ENCODE results near the gene CISD3. TPM values are rescaled to one million over a fixed set of nuclear protein-coding genes. Genes with fewer than 3 reads are reported as not detected.

CISD3 gene
- total RNA-seq, 1 experiment from 2014 or later = 14.1 TPM

DNA sequence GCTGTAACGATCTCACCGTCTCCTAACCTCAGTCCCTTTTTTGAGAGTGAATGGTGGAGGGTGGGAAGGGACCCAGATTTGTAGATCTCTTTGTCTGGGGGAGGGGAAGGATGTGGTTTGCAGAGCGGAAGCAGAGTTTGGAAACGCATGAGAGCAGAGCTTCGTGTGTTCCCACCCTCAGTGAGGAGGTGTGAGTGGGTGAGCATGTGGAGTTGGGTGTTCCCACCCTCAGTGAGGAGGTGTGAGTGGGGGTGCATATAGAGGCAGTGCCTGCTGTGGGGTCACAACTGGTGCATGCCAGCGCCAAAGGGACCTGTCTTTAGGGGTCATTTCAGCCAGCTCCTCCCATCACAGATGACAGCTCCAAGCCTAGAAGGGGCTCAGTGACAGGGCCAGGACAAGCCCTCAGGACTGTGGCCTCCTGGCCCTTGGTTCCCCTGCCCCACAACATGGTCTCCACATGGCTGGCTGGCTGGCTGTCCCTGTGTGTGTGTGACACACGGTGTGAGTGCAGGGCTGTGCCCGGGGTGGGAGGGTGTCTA lies 1.8 kb upstream of the CISD3 start:
- Histone ChIP-seq H3K9ac (ENCODE audit: low read length) (no peak overlapping the region), H4K20me1 (ENCODE audit: low read length) (no peaks in the 10 kb centered on the region), H3K9me3 (ENCODE audit: low read length) (no peaks in the 10 kb centered on the region), H3K4me3 (ENCODE audit: low read length) (no peak overlapping the region), H3K27ac (ENCODE audit: low read length) (no peak overlapping the region), H3K4me1 (ENCODE audit: insufficient read depth, low read length) (peaks cover 20% of the 10 kb centered on the region), H3K4me2 (ENCODE audit: low read length) (no peak overlapping the region), H3K9me2 (replicated peaks; ENCODE audit: low read length) (no peaks in the 10 kb centered on the region), H3K27me3 (ENCODE audit: low read length) (no peaks in the 10 kb centered on the region), H3K79me2 (ENCODE audit: low read length) (peaks cover 23% of the 10 kb centered on the region), H2AFZ (ENCODE audit: low read length) (no peak overlapping the region), H3K36me3 (ENCODE audit: low read depth, low read length) (no peaks in the 10 kb centered on the region), H3F3A (ENCODE audit: low read length, unreplicated experiment) (no peaks in the 10 kb centered on the region)
- intact Hi-C loops (cut with micrococcal nuclease) = no loop called here
- DNase-seq (no peak), ATAC-seq (no peak)
- ChIA-PET POLR2A (ENCODE audit: unreplicated experiment) (no interaction called here), CTCF (interaction anchor here (0.6 kb wide), 1 partner anchor 79 kb away, joined by 5 read pairs; no protein-coding TSS in a partner anchor)
- TF ChIP-seq EZH2 (IDR thresholded peaks at IDR 0.05; ENCODE audit: low read length, unreplicated experiment) = no peak
- TF ChIP-seq, protein P1, sequence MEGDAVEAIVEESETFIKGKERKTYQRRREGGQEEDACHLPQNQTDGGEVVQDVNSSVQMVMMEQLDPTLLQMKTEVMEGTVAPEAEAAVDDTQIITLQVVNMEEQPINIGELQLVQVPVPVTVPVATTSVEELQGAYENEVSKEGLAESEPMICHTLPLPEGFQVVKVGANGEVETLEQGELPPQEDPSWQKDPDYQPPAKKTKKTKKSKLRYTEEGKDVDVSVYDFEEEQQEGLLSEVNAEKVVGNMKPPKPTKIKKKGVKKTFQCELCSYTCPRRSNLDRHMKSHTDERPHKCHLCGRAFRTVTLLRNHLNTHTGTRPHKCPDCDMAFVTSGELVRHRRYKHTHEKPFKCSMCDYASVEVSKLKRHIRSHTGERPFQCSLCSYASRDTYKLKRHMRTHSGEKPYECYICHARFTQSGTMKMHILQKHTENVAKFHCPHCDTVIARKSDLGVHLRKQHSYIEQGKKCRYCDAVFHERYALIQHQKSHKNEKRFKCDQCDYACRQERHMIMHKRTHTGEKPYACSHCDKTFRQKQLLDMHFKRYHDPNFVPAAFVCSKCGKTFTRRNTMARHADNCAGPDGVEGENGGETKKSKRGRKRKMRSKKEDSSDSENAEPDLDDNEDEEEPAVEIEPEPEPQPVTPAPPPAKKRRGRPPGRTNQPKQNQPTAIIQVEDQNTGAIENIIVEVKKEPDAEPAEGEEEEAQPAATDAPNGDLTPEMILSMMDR (conservative IDR thresholded peaks at IDR 0.05; ENCODE audit: low read depth, low read length) = no peak
- no peak for TF ChIP-seq EZH2phosphoT487 (IDR thresholded peaks at IDR 0.05; ENCODE audit: borderline replicate concordance, low read length)
- BruUV-seq (replicated peaks) = no TSS peak

DNA sequence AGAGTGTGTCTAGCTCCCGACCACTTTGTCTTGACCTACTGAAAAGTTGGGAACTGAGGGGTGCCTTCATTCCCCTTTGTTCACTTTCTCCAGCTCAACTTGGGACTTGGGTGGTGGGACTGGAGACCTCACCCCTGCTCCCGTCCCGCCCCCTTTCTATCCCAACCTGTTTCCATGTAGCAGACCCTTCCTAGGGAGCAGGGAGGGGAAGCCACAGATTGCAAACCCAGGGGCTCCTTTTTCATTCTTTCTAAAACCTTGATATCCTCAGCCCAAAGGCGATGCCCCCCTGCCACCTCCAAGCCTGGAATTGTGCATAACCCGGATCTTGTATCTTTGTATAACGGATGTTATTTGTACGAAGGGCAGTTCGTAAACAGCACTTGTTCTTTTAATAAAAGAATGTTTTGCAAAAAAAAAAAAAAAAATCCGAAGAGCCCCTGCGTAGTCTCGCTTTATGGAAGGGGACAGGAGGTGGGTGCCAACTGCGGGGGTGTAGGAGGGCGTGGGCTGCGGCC lies 714 bp upstream of the CISD3 start:
- BruUV-seq (replicated peaks) = no TSS peak
- Histone ChIP-seq H4K20me1 (ENCODE audit: low read length) (0 out of 2 replicates have a peak, but pooled peaks cover 1% of the 10 kb centered on the region), H3K4me2 (ENCODE audit: low read length) (peak overlapping the region; percentile 85), H3K9me2 (replicated peaks; ENCODE audit: low read length) (no peaks in the 10 kb centered on the region), H3K79me2 (ENCODE audit: low read length) (peaks cover 23% of the 10 kb centered on the region), H3F3A (ENCODE audit: low read length, unreplicated experiment) (no peaks in the 10 kb centered on the region), H3K27ac (ENCODE audit: low read length) (no peak overlapping the region), H3K4me1 (ENCODE audit: insufficient read depth, low read length) (peaks cover 20% of the 10 kb centered on the region), H3K4me3 (ENCODE audit: low read length) (peak overlapping the region; percentile 71), H3K9ac (ENCODE audit: low read length) (peak overlapping the region; percentile 50; the same call in 1 of the 2 replicates), H3K9me3 (ENCODE audit: low read length) (no peaks in the 10 kb centered on the region), H3K27me3 (ENCODE audit: low read length) (no peaks in the 10 kb centered on the region), H2AFZ (ENCODE audit: low read length) (peak overlapping the region; percentile 59), H3K36me3 (ENCODE audit: low read depth, low read length) (no peaks in the 10 kb centered on the region)
- TF ChIP-seq, protein P1 (conservative IDR thresholded peaks at IDR 0.05; ENCODE audit: low read depth, low read length) = no peak
- TF ChIP-seq EZH2phosphoT487 (IDR thresholded peaks at IDR 0.05; ENCODE audit: borderline replicate concordance, low read length) (no peak), EZH2 (IDR thresholded peaks at IDR 0.05; ENCODE audit: low read length, unreplicated experiment) (no peak)
- intact Hi-C loops (cut with micrococcal nuclease) = no loop called here
- POLR2A ChIA-PET (ENCODE audit: unreplicated experiment) = no interaction called here
- DNase-seq (no peak), ATAC-seq (no peak)
- CTCF ChIA-PET = interaction anchor here (0.6 kb wide), 1 partner anchor 67 kb away, joined by 3 read pairs; no protein-coding TSS in a partner anchor

All from PC-3 (cell line).